ENCODE measurements around the gene TMEM219. TPM values are rescaled to one million over a fixed set of nuclear protein-coding genes. Genes with fewer than 3 reads are reported as not detected.

Gene TMEM219
- total and polyA plus RNA-seq, 9 of the 15 experiments (the other 6 are each of a cell fraction or from before 2014, with no cell fraction given): 35.3 to 62.8 (median 55.5) TPM

DNA sequence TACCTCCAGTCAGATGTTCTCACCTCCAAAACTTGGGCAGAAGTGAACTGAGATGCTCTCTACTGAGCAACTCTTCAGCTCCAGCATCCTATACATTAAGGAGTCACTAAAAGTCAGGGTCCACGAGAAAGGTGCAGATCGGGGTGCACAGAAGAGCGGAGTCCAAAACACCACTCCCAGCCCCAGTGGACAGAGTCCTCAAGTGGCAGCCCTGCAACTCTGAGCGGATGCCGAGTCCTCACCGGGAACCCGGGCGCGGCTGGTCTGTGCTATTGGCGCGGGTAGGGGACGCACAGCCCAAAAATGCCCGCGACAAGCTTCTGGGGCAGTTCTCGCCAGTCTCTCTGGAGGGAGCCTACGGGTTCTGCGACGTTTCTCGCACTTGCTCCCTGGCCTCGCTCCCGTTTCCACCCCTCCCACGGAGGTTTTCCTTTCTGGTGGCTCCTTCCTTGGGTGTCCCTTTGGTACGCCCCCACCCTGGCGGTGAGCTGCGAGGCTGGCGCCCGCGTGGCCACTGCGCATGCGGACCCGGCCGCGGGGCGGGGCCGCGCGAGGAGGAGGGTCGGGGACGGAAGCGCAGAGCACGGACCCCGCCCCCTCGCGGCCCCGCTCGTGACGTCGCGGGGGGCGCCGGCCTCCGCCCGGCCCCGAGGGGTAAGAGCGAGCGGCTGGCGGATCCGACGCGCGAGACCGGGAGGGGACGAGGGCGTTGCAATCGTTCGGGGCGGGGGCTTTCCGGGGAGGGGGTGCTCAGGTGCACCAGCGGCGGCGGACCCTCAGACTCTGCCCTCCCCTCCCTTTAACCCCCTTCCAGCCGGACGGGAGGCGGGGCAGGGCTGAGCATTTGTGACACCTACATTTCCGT is at the start of gene TMEM219 (continued):
- TF ChIP-seq SP1 (CRISPR knock-in tag; IDR thresholded peaks at IDR 0.05) (peak; percentile 45), MED1 (CRISPR knock-in tag; IDR thresholded peaks at IDR 0.05; ENCODE audit: borderline replicate concordance) (no peak), BHLHE40 (IDR thresholded peaks at IDR 0.05; ENCODE audit: low read length) (peak; percentile 75), HDAC3 (IDR thresholded peaks at IDR 0.05; ENCODE audit: borderline replicate concordance, partially characterized antibody) (no peak), L3MBTL2 (IDR thresholded peaks at IDR 0.05) (peak; percentile 86), ETV1 (tag; conservative IDR thresholded peaks at IDR 0.05; ENCODE audit: low read depth) (0 out of 2 replicates have a peak, but pooled peaks have one; percentile 6), LEF1 (IDR thresholded peaks at IDR 0.05) (no peak), RBFOX2 (IDR thresholded peaks at IDR 0.05; ENCODE audit: low read depth, low read length) (peak; percentile 87), SMARCA4 (IDR thresholded peaks at IDR 0.05) (peak; percentile 45), ZNF23 (CRISPR knock-in tag; IDR thresholded peaks at IDR 0.05) (no peak), HMGN3 (IDR thresholded peaks at IDR 0.05; ENCODE audit: borderline replicate concordance, extremely low read depth, insufficient read length, low read depth, low read length) (peak; percentile 75), FOXJ2 (tag; IDR thresholded peaks at IDR 0.05) (peak; percentile 51; the same call in 1 of the 2 replicates), ETV6 (IDR thresholded peaks at IDR 0.05; ENCODE audit: borderline replicate concordance in 1 of 2, low read depth in 2 of 2, low read length in 1 of 2) (no peak), ETV6 (CRISPR knock-in tag; IDR thresholded peaks at IDR 0.05; ENCODE audit: borderline replicate concordance) (no peak), SAFB2 (IDR thresholded peaks at IDR 0.05; ENCODE audit: borderline replicate concordance, low read depth, low read length, severe bottlenecking) (no peak), LCOR (CRISPR knock-in tag; IDR thresholded peaks at IDR 0.05) (peak; percentile 24; the same call in 1 of the 2 replicates), GATAD2B (IDR thresholded peaks at IDR 0.05; ENCODE audit: borderline replicate concordance) (peak; percentile 81; the same call in 1 of the 2 replicates), BDP1 (IDR thresholded peaks at IDR 0.05; ENCODE audit: insufficient read depth, insufficient read length) (no peak), PTRF (tag; IDR thresholded peaks at IDR 0.05) (no peak), XRCC5 (IDR thresholded peaks at IDR 0.05; ENCODE audit: low read depth, low read length) (peak; percentile 64; the same call in 1 of the 2 replicates), RAD51 (IDR thresholded peaks at IDR 0.05; ENCODE audit: borderline replicate concordance, low read depth) (no peak), FOXK2 (conservative IDR thresholded peaks at IDR 0.05 in 1 of 2, IDR thresholded peaks at IDR 0.05 in 1 of 2; ENCODE audit: low read depth in 2 of 2) (peak in 1 of 2 experiments; percentile 99; a peak in 2 of 4 replicates), HNRNPUL1 (IDR thresholded peaks at IDR 0.05; ENCODE audit: low read length) (no peak), CXXC5 (CRISPR knock-in tag; IDR thresholded peaks at IDR 0.05) (peak; percentile 78), CBFB (CRISPR knock-in tag; IDR thresholded peaks at IDR 0.05) (0 out of 2 replicates have a peak, but pooled peaks have one; percentile 38), EP400 (IDR thresholded peaks at IDR 0.05) (peak; percentile 71; the same call in 1 of the 2 replicates)
- TF ChIP-seq, protein P1, sequence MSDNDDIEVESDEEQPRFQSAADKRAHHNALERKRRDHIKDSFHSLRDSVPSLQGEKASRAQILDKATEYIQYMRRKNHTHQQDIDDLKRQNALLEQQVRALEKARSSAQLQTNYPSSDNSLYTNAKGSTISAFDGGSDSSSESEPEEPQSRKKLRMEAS (CRISPR knock-in tag; IDR thresholded peaks at IDR 0.05): peak; percentile 49
- TF ChIP-seq, protein P2, sequence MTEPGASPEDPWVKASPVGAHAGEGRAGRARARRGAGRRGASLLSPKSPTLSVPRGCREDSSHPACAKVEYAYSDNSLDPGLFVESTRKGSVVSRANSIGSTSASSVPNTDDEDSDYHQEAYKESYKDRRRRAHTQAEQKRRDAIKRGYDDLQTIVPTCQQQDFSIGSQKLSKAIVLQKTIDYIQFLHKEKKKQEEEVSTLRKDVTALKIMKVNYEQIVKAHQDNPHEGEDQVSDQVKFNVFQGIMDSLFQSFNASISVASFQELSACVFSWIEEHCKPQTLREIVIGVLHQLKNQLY (CRISPR knock-in tag; conservative IDR thresholded peaks at IDR 0.05): 0 out of 4 replicates have a peak, but pooled peaks of 1 of the 2 experiments have one; percentile 77
